K562 (cell line): ENCODE data around the gene PDE4D. TPM values are rescaled to one million over a fixed set of nuclear protein-coding genes. Genes with fewer than 3 reads are reported as not detected.

Experiments used
- ATAC-seq: fragments of 200-7000 bp; cut with Tn5 transposase; 3 replicates; pipeline ENCODE4 v1.9.1; 2020; ENCODE audit warnings: moderate library complexity
- BruUV-seq: library from RNA; stranded (reverse); fragments of 400-500 nt; replicated peaks from 2 replicates; lab custom pipeline; 2021; lab: Mats Ljungman, UMichigan
- CTCF ChIA-PET: fragments of 300-600 bp; formaldehyde crosslinking; extraction: SDS; loops from one replicate; lab custom pipeline; 2021; ENCODE audit warnings: low intra/inter-chr PET ratio; lab: Yijun Ruan, JAX
- POLR2A ChIA-PET: fragments of 300-600, 350-650 bp; sonication (Branson Sonifier 250); formaldehyde crosslinking; extraction: SDS; loops from one replicate; lab custom pipeline; 2021; ENCODE audit warnings: antibody characterized with exemption, inconsistent platforms; lab: Yijun Ruan, JAX
- DNase-seq, 4 experiments: peaks; one replicate each; pipeline versions ENCODE4 v3.0.0 to v3.0.0-alpha.2; 2011 to 2018; ENCODE audit warnings: low spot score in 3 of 4, mixed read lengths in 3 of 4; ENCODE audit errors: extremely low read depth in 1 of 4
- FAIRE-seq: peaks from 2 replicates; lab custom pipeline; 2011; peaks lifted over from hg19 to GRCh38; lab: Jason Lieb, UNC
- H2AFZ ChIP-seq: 2 replicates; pipeline ENCODE4 v1.6.0; 2011; ENCODE audit warnings: low read depth, low read length, control low read depth, inconsistent platforms
- H3K27ac ChIP-seq: fragments of 200-600 bp; 3 replicates; pipeline ENCODE4 v1.8.0; 2011; ENCODE audit warnings: low read depth, mild to moderate bottlenecking, control low read depth, inconsistent platforms, low read length, moderate library complexity, mixed read lengths; ENCODE audit errors: extremely low read depth
- H3K27me3 ChIP-seq, 2 experiments: fragments of 300-600 bp in 1 of 2; 2 replicates in 1 of 2; 3 replicates in 1 of 2; pipeline versions ENCODE4 v1.6.0 to v1.8.0; 2011; ENCODE audit warnings: inconsistent platforms in 2 of 2, low read length in 2 of 2, mild to moderate bottlenecking in 1 of 2, mixed read lengths in 1 of 2, moderate library complexity in 1 of 2; ENCODE audit not compliant: control insufficient read depth in 2 of 2, insufficient read depth in 2 of 2
- H3K36me3 ChIP-seq: fragments of 300-600 bp; 3 replicates; pipeline ENCODE4 v1.8.0; 2011; ENCODE audit warnings: mild to moderate bottlenecking, low read length, inconsistent platforms; ENCODE audit not compliant: control insufficient read depth, insufficient read depth
- H3K4me1 ChIP-seq, 2 experiments: fragments of 200-600 bp in 1 of 2; replicated peaks in 1 of 2; 2 replicates in 1 of 2; 3 replicates in 1 of 2; pipeline versions ENCODE4 v1.5.1 to v1.8.0; 2011; ENCODE audit warnings: inconsistent platforms in 2 of 2, low read length in 2 of 2, mild to moderate bottlenecking in 1 of 2, mixed read lengths in 1 of 2, moderate library complexity in 1 of 2; ENCODE audit not compliant: control insufficient read depth in 2 of 2, insufficient read depth in 2 of 2
- H3K4me2 ChIP-seq: 2 replicates; pipeline ENCODE4 v1.6.1; 2011; ENCODE audit warnings: low read length, control low read depth, inconsistent platforms, mixed read lengths; ENCODE audit not compliant: insufficient read depth
- H3K4me3 ChIP-seq: fragments of 200-600 bp; sonication (generic), shearing (Covaris generic); 2 replicates; pipeline ENCODE4 v1.5.1; 2016; ENCODE audit warnings: control low read depth, inconsistent platforms
- H3K79me2 ChIP-seq: fragments of 200-600 bp; 3 replicates; pipeline ENCODE4 v1.8.0; 2011; ENCODE audit warnings: low read length, inconsistent platforms; ENCODE audit not compliant: control insufficient read depth, insufficient read depth
- H3K9ac ChIP-seq, 2 experiments: 2 replicates each; pipeline versions ENCODE4 v1.6.0 to v1.6.1; 2011; ENCODE audit warnings: low read depth in 2 of 2, low read length in 2 of 2, control low read depth in 1 of 2, inconsistent platforms in 1 of 2, mild to moderate bottlenecking in 1 of 2, mixed read lengths in 1 of 2; ENCODE audit not compliant: insufficient read depth in 1 of 2
- H3K9me1 ChIP-seq: one replicate; pipeline ENCODE4 v1.6.0; 2011; ENCODE audit warnings: inconsistent platforms, mild to moderate bottlenecking, low read length, moderate library complexity; ENCODE audit not compliant: control insufficient read depth, insufficient read depth
- H3K9me3 ChIP-seq: replicated peaks from 2 replicates; pipeline ENCODE4 v1.5.1; 2011; ENCODE audit warnings: low read depth, low read length, inconsistent platforms; ENCODE audit not compliant: control insufficient read depth, insufficient read depth
- H4K20me1 ChIP-seq: replicated peaks from 2 replicates; pipeline ENCODE4 v1.6.1; 2011; ENCODE audit warnings: low read length, inconsistent platforms, mixed read lengths; ENCODE audit not compliant: control insufficient read depth, insufficient read depth
- ATF7 ChIP-seq: fragments of 450-650 bp; IDR thresholded peaks from 2 replicates; pipeline ENCODE4 v1.7.1; 2014; ENCODE audit warnings: mild to moderate bottlenecking, moderate library complexity
- CBX1 ChIP-seq: sonication (generic); IDR thresholded peaks from 2 replicates; pipeline ENCODE4 v1.6.1; 2016; ENCODE audit warnings: antibody characterized with exemption, low read depth, mild to moderate bottlenecking
- CREB3 ChIP-seq: fragments of 450-650 bp; conservative IDR thresholded peaks from 2 replicates; pipeline ENCODE4 v1.6.1; 2016; ENCODE audit warnings: missing genetic modification characterization, low read depth, mild to moderate bottlenecking, missing compliant biosample characterization, moderate library complexity
- ETS2 ChIP-seq: IDR thresholded peaks from 2 replicates; pipeline ENCODE4 v1.6.1; 2016; ENCODE audit warnings: borderline replicate concordance, missing genetic modification characterization, mild to moderate bottlenecking, moderate library complexity, missing compliant biosample characterization; ENCODE audit not compliant: poor library complexity, severe bottlenecking
- KAT7 ChIP-seq: sonication (generic); formaldehyde crosslinking; IDR thresholded peaks from 2 replicates; pipeline ENCODE4 v1.8.0; 2022; ENCODE audit warnings: missing genetic modification reagents, mild to moderate bottlenecking, borderline replicate concordance
- MCM3 ChIP-seq: fragments of 450-650 bp; IDR thresholded peaks from 2 replicates; pipeline ENCODE4 v1.6.1; 2016
- NCOA4 ChIP-seq: fragments of 450-650 bp; IDR thresholded peaks from 2 replicates; pipeline ENCODE4 v1.6.1; 2018; ENCODE audit warnings: mild to moderate bottlenecking; ENCODE audit not compliant: partially characterized antibody
- NR2F6 ChIP-seq: fragments of 450-650 bp; formaldehyde crosslinking; IDR thresholded peaks from 2 replicates; pipeline ENCODE4 v1.4.0; 2020; ENCODE audit warnings: mild to moderate bottlenecking
- PKNOX1 ChIP-seq: fragments of 450-650 bp; IDR thresholded peaks from 2 replicates; pipeline ENCODE4 v1.6.1; 2016
- STAG1 ChIP-seq: sonication (generic); formaldehyde crosslinking; IDR thresholded peaks from 2 replicates; pipeline ENCODE4 v1.5.0; 2020; ENCODE audit warnings: missing genetic modification reagents, borderline replicate concordance
- ZBTB8A ChIP-seq: fragments of 450-650 bp; IDR thresholded peaks from 2 replicates; pipeline ENCODE4 v1.6.1; 2018; ENCODE audit warnings: mild to moderate bottlenecking, moderate library complexity; ENCODE audit not compliant: partially characterized antibody
- ZFP30 ChIP-seq: fragments of 250-450 bp; sonication (Bioruptor Pico); IDR thresholded peaks from 2 replicates; pipeline ENCODE4 v1.8.0; 2022; ENCODE audit warnings: moderate library complexity, mild to moderate bottlenecking, inconsistent platforms, borderline replicate concordance
- ZNF224 ChIP-seq: sonication (generic); formaldehyde crosslinking; IDR thresholded peaks from 2 replicates; pipeline ENCODE4 v1.8.0; 2022; ENCODE audit warnings: mild to moderate bottlenecking, missing genetic modification reagents
- ZNF316 ChIP-seq: fragments of 450-650 bp; IDR thresholded peaks from 2 replicates; pipeline ENCODE4 v1.6.1; 2016
- ZNF324 ChIP-seq: fragments of 250-450 bp; sonication (Bioruptor Pico); IDR thresholded peaks from 2 replicates; pipeline ENCODE4 v1.4.0; 2020; ENCODE audit warnings: mild to moderate bottlenecking
- ZNF518B ChIP-seq: fragments of 250-450 bp; sonication (Bioruptor Pico); IDR thresholded peaks from 2 replicates; pipeline ENCODE4 v1.5.0; 2021; ENCODE audit warnings: mild to moderate bottlenecking, moderate library complexity
- ZNF586 ChIP-seq: fragments of 450-650 bp; formaldehyde crosslinking; conservative IDR thresholded peaks from 2 replicates; pipeline ENCODE4 v1.4.0; 2020; ENCODE audit warnings: mild to moderate bottlenecking, moderate library complexity
- ZNF639 ChIP-seq, 2 experiments: fragments of 200-800 bp in 1 of 2; sonication (Bioruptor generic) in 1 of 2; sonication (generic) in 1 of 2; formaldehyde crosslinking in 1 of 2; IDR thresholded peaks in 1 of 2; conservative IDR thresholded peaks in 1 of 2; 2 replicates each; pipeline versions ENCODE4 v1.5.0 to v1.6.1; 2016 to 2020; ENCODE audit warnings: missing compliant biosample characterization in 1 of 2, missing genetic modification characterization in 1 of 2, missing genetic modification reagents in 1 of 2
- WGBS: fragments of 100-300 bp; shearing (Covaris generic); methylation state at CpG from one replicate; pipeline ENCODE4 v1.1.6; 2016; ENCODE audit warnings: low coverage, mixed read lengths; ENCODE audit not compliant: insufficient coverage; ENCODE audit errors: missing lambda C conversion rate; 5-methylcytosine and 5-hydroxymethylcytosine counted together
- in situ Hi-C: fragments of 300-500 bp; cut with MboI; formaldehyde crosslinking; loops from 4 replicates; pipeline ENCODE4 v1.15.0; 2018; ENCODE audit warnings: inconsistent platforms, mixed read lengths
- intact Hi-C: fragments of 100-400 bp; cut with micrococcal nuclease; formaldehyde crosslinking; loops from 2 replicates; pipeline ENCODE4 v1.14.2; 2022
- polyA plus RNA-seq, 8 experiments: library from polyadenylated mRNA; depleted of rRNA in 4 of 8; stranded (reverse) in 5 of 8; unstranded in 3 of 8; fragments of >200 nt; fragmentation: Nextera tagmentation in 2 of 8; fragmentation: Illumina TruSeq in 1 of 8; extraction: Ambion mirVana in 2 of 8; extraction: Trizol in 1 of 8; gene quantifications; 2 replicates each; pipeline versions ENCODE4 v1.2.1 to v1.2.3, GENCODE V29; 2011 to 2014; ENCODE audit warnings: inconsistent platforms in 1 of 8, missing spikeins in 1 of 8
- total RNA-seq, 7 experiments: library from RNA; depleted of rRNA in 6 of 7; stranded (reverse); fragments of >200 nt in 6 of 7; fragmentation: Illumina TruSeq in 2 of 7; extraction: Trizol in 2 of 7; gene quantifications; 2 replicates each; pipeline versions ENCODE4 v1.2.1 to v1.2.3, GENCODE V29; 2011 to 2021; ENCODE audit warnings: low replicate concordance in 1 of 7

Gene PDE4D
- total and polyA plus RNA-seq, 9 of the 15 experiments (the other 6 are each of a cell fraction or from before 2014, with no cell fraction given) = 0.04 to 0.46 (median 0.13) TPM

GRCh38 chr5:59850766-59851165 lies 42.8 kb downstream of the PDE4D start:
- no peaks in the 10 kb centered on the region for H3K4me1 ChIP-seq
- no peaks in the 10 kb centered on the region for H3K79me2 ChIP-seq
- no peaks in the 10 kb centered on the region for H3K9me3 ChIP-seq
- H3K4me2 ChIP-seq = no peak overlapping the region
- WGBS = 8% methylated on average over 2 of the region's 2 CpGs
- ATAC-seq (no peak), FAIRE-seq (no peak), DNase-seq (no peak)
- H2AFZ ChIP-seq = no peak overlapping the region
- H3K4me3 ChIP-seq = no peak overlapping the region
- H3K9ac ChIP-seq = no peak overlapping the region
- H3K36me3 ChIP-seq = no peaks in the 10 kb centered on the region
- H3K27ac ChIP-seq = no peak overlapping the region
- BruUV-seq = no TSS peak
- H4K20me1 ChIP-seq = no peaks in the 10 kb centered on the region
- no peaks in the 10 kb centered on the region for H3K27me3 ChIP-seq
- ChIA-PET POLR2A (no interaction called here), CTCF (no interaction called here)
- no peaks in the 10 kb centered on the region for H3K9me1 ChIP-seq
- intact Hi-C loops = no loop called here
- in situ Hi-C loops = no loop called here
- TF ChIP-seq ZNF518B (CRISPR knock-in tag) = no peak
- TF ChIP-seq CBX1 = no peak
- no peak for TF ChIP-seq ETS2 (tag)
- TF ChIP-seq MCM3 = no peak
- TF ChIP-seq ZNF324 = no peak
- no peak for TF ChIP-seq STAG1 (CRISPR knock-in tag)
- TF ChIP-seq CREB3 (tag) = no peak
- TF ChIP-seq ZNF224 (CRISPR knock-in tag) = no peak
- no peak for TF ChIP-seq NCOA4
- TF ChIP-seq ZNF639 (CRISPR knock-in tag; conservative IDR thresholded peaks at IDR 0.05 in 1 of 2, IDR thresholded peaks at IDR 0.05 in 1 of 2) = no peak
- TF ChIP-seq ZNF586 (CRISPR knock-in tag) = no peak
- TF ChIP-seq ZBTB8A = no peak
- no peak for TF ChIP-seq KAT7
- no peak for TF ChIP-seq PKNOX1
- no peak for TF ChIP-seq NR2F6 (CRISPR knock-in tag)
- TF ChIP-seq ZNF316 = no peak
- TF ChIP-seq ZFP30 (CRISPR knock-in tag) = no peak
- no peak for TF ChIP-seq ATF7
